Skeletal muscle tissue (tissue), 4 donors: ENCODE results near the gene MTO1. TPM values are rescaled to one million over a fixed set of nuclear protein-coding genes. Genes with fewer than 3 reads are reported as not detected.
"Not testable (repeated sequence)": the region's sequence is repeated elsewhere in the genome, so short reads cannot be mapped to it uniquely, and the experiment has no call there.

Experiments
- H3K27ac ChIP-seq: one replicate; pipeline ENCODE4 v1.7.0; 2013; ENCODE audit warnings: mild to moderate bottlenecking, low read depth, low read length, inconsistent platforms
- H3K27me3 ChIP-seq, 3 donors: one replicate each; pipeline ENCODE4 v1.7.0; 2013; ENCODE audit warnings: low read length in 3 of 3; ENCODE audit not compliant: control insufficient read depth in 3 of 3, insufficient read depth in 3 of 3
- H3K36me3 ChIP-seq, 3 donors: one replicate each; pipeline ENCODE4 v1.7.0; 2013; ENCODE audit warnings: low read length in 3 of 3; ENCODE audit not compliant: control insufficient read depth in 3 of 3, insufficient read depth in 3 of 3
- H3K4me1 ChIP-seq, 3 donors: one replicate each; pipeline ENCODE4 v1.7.0; 2013; ENCODE audit warnings: low read length in 3 of 3, mild to moderate bottlenecking in 3 of 3; ENCODE audit not compliant: control insufficient read depth in 3 of 3, insufficient read depth in 3 of 3
- H3K4me3 ChIP-seq, 3 donors: one replicate each; pipeline ENCODE4 v1.7.0; 2013; ENCODE audit warnings: low read length in 3 of 3
- H3K9ac ChIP-seq, 3 donors: one replicate each; pipeline ENCODE4 v1.7.0; 2013; ENCODE audit warnings: low read length in 3 of 3, mild to moderate bottlenecking in 3 of 3, moderate library complexity in 2 of 3, low read depth in 1 of 3
- H3K9me3 ChIP-seq, 3 donors: one replicate each; pipeline ENCODE4 v1.7.0; 2013; ENCODE audit warnings: low read length in 3 of 3; ENCODE audit not compliant: control insufficient read depth in 3 of 3
- total RNA-seq: library from RNA; depleted of rRNA; stranded (reverse); fragments of >200 nt; gene quantifications from one replicate; pipeline ENCODE4 v1.2.3, GENCODE V29; 2014
- donor health status: Osteomylitis.

MTO1 gene
- total RNA-seq, 1 donor from 2014 or later = 25.6 TPM

GRCh38 chr6:73459474-73459873 lies 2.1 kb upstream of the MTO1 start:
- H3K4me3 ChIP-seq, H3K27me3 ChIP-seq, H3K9ac ChIP-seq, H3K27ac ChIP-seq, H3K9me3 ChIP-seq, H3K36me3 ChIP-seq: not testable (repeated sequence)
- H3K4me1 ChIP-seq = peaks cover 2 to 12% (median 7%) of the 10 kb centered on the region in 3 donors

DNA sequence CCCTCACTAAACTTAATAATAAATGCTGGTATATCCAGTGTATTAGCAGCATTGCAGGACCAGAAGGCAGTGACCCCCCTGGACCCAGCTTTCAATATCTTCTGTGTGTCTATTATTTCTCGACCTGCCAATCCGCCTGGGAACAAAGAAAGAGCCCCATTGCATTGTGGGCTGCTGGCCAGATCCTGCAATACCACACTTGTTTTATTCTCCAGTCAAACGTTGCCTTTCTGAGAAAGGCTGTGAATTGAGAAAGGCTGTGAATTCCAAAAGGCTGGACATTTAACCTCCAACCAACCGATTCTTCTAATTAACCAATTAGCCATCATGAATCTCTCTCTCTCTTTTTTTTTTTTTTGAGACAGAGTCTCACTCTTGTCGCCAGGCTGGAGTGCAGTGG lies 1.5 kb upstream of the MTO1 start:
- no peaks in the 10 kb centered on the region for H3K27me3 ChIP-seq
- H3K27ac ChIP-seq = no peak overlapping the region
- no peak overlapping the region for H3K9ac ChIP-seq
- H3K4me1 ChIP-seq = peaks cover 2 to 12% (median 7%) of the 10 kb centered on the region in 3 donors
- H3K9me3 ChIP-seq = no peaks in the 10 kb centered on the region
- peaks cover 0 to 3% (median 0%) of the 10 kb centered on the region in 3 donors for H3K36me3 ChIP-seq
- H3K4me3 ChIP-seq = no peak overlapping the region

DNA sequence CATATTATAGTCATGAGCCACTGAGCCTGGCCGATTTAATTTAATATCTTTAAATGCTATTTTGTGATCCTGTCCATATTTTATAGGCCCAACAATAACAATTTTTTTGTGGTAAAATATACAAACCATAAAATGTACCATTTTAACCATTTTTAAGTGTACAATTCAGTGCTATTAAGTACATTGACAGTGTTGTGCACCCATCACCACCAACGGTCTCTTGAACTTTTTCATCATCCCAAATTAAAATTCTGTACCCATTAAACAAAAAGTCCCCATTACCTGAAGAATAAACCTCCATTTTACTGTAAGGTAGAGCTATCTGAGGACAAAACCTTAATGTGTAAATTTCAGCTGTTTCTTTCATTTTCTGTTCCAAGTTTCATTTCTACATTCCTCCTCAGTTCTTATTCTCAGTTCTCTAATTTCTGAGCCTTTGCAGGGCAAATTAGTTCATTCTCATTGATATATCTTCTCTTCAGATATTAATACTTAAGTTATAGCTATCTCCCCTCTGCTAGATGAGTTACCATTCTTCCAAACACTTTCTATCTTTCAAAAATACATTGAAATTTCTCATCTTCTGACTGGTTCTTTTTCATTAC lies 10.3 kb downstream of the MTO1 start:
- Histone ChIP-seq H3K9me3 (no peaks in the 10 kb centered on the region), H3K4me1 (no peaks in the 10 kb centered on the region), H3K4me3 (no peak overlapping the region), H3K27ac (no peak overlapping the region), H3K27me3 (no peaks in the 10 kb centered on the region), H3K9ac (no peak overlapping the region), H3K36me3 (peaks cover 35 to 58% (median 35%) of the 10 kb centered on the region in 3 donors)

DNA sequence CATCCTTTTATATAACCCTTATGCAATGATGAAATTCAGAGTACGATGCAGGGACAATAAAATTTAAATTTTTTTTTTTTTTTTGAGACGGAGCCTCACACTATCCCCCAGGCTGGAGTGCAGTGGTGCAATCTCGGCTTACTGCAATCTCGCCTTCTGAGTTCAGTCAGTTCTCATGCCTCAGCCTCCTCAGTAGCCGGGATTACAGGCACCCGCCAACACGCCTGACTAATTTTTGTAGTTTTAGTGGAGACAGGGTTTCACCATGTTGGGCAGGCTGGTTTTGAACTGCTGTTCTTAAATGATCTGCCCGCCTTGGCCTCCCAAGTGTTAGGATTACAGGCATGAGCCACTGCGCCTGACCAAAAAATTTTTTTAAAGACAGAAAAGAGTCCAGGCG lies 15.2 kb downstream of the MTO1 start:
- Histone ChIP-seq H3K9me3 (no peaks in the 10 kb centered on the region), H3K27me3 (no peaks in the 10 kb centered on the region), H3K36me3 (peaks cover 38 to 58% (median 44%) of the 10 kb centered on the region in 3 donors), H3K4me3 (no peak overlapping the region), H3K9ac (no peak overlapping the region), H3K27ac (no peak overlapping the region), H3K4me1 (no peaks in the 10 kb centered on the region)

DNA sequence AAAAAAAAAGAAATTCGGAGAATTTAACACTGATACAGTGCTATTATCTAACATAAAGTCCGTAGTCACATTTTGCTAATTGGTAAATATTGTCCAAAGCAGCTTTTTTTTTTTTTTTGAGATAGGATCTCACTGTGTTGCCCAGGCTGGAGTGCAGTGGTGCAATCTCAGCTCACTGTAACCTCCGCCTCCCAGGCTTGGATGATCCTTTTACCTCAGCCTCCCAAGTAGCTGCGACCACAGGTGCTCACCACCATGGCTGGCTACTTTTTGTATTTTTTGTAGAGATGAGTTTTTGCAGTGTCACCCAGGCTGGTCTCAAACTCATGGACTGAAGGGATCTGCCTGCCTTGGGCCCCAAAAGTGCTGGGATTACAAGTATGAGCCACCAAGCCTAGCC lies 15.9 kb downstream of the MTO1 start:
- no peaks in the 10 kb centered on the region for H3K9me3 ChIP-seq
- H3K27me3 ChIP-seq = no peaks in the 10 kb centered on the region
- H3K4me1 ChIP-seq = no peaks in the 10 kb centered on the region
- H3K4me3 ChIP-seq = no peak overlapping the region
- H3K36me3 ChIP-seq = peaks cover 42 to 58% (median 48%) of the 10 kb centered on the region in 3 donors
- H3K9ac ChIP-seq = no peak overlapping the region
- H3K27ac ChIP-seq = no peak overlapping the region

GRCh38 chr6:73481969-73482368 lies 20.4 kb downstream of the MTO1 start:
- Histone ChIP-seq H3K9ac (no peak overlapping the region), H3K36me3 (peaks cover 39 to 56% (median 51%) of the 10 kb centered on the region in 3 donors), H3K27ac (no peak overlapping the region)

DNA sequence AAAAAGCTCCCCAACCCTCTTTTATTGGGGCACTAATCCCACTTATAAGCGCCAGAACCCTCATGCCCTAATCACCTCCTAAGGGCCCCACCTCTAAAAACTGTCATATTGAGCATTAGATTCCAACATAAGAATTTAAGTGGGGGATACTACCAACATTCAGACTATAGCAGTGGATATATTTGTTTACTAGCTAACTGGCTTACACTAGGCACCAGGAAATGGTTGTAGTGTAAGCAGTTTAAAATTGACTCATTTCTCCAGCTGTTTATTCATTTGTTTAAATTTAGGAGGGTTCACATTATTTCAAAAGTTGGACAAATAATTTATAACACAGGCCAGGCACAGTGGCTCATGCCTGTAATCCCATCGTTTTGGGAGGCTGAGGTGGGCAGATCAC lies 22.9 kb downstream of the MTO1 start:
- Histone ChIP-seq H3K9ac (no peak overlapping the region), H3K27ac (no peak overlapping the region), H3K4me1 (no peaks in the 10 kb centered on the region), H3K4me3 (no peak overlapping the region), H3K27me3 (no peaks in the 10 kb centered on the region), H3K9me3 (no peaks in the 10 kb centered on the region), H3K36me3 (peaks cover 35 to 70% (median 67%) of the 10 kb centered on the region in 3 donors)

More at GRCh38 chr6:73481969-73482368, 20.4 kb downstream of the MTO1 start:
- Histone ChIP-seq H3K4me3 (no peak overlapping the region), H3K4me1 (no peaks in the 10 kb centered on the region), H3K9me3 (no peaks in the 10 kb centered on the region), H3K27me3 (no peaks in the 10 kb centered on the region)

DNA sequence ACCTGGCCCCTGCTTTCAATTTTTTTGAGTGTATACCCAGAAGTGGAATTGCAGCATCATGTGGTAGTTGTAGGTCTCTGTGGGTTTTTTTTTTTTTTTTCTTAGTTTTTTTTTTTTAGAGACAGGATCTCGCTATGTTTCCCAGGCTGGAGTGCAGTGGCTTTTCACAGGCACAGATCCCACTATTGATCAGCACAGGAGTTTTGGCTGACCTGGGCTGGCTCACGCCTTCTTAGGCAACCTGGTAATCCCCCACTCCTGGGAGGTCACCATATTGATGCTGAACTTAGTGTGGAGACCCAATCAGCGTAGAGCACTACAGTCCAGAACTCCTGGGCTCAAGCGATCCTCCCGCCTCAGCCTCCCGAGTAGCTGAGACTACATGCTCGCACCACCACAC lies 25.9 kb downstream of the MTO1 start:
- Histone ChIP-seq H3K9ac (no peak overlapping the region), H3K9me3 (no peaks in the 10 kb centered on the region), H3K4me3 (no peak overlapping the region), H3K27ac (no peak overlapping the region), H3K36me3 (peaks cover 19 to 48% (median 48%) of the 10 kb centered on the region in 3 donors), H3K4me1 (no peaks in the 10 kb centered on the region), H3K27me3 (no peaks in the 10 kb centered on the region)

GRCh38 chr6:73491377-73491776 lies 29.8 kb downstream of the MTO1 start:
- no peak overlapping the region for H3K27ac ChIP-seq
- H3K4me3 ChIP-seq = no peak overlapping the region
- peaks cover 18 to 45% (median 32%) of the 10 kb centered on the region in 3 donors for H3K36me3 ChIP-seq
- no peaks in the 10 kb centered on the region for H3K9me3 ChIP-seq
- H3K27me3 ChIP-seq = no peaks in the 10 kb centered on the region
- no peak overlapping the region for H3K9ac ChIP-seq
- H3K4me1 ChIP-seq = no peaks in the 10 kb centered on the region

- Histone ChIP-seq H3K36me3 (peaks cover 17 to 51% (median 41%) of the 10 kb centered on the region in 3 donors), H3K4me1 (no peaks in the 10 kb centered on the region)
Observed at GRCh38 chr6:73497915-73498314, 36.4 kb downstream of the MTO1 start.

More at GRCh38 chr6:73497915-73498314, 36.4 kb downstream of the MTO1 start:
- Histone ChIP-seq H3K9ac (no peak overlapping the region), H3K27ac (no peak overlapping the region), H3K9me3 (no peaks in the 10 kb centered on the region), H3K27me3 (no peaks in the 10 kb centered on the region), H3K4me3 (no peak overlapping the region)
